ENCODE data around the gene HPSE2.

- TF ChIP-seq, protein P1, sequence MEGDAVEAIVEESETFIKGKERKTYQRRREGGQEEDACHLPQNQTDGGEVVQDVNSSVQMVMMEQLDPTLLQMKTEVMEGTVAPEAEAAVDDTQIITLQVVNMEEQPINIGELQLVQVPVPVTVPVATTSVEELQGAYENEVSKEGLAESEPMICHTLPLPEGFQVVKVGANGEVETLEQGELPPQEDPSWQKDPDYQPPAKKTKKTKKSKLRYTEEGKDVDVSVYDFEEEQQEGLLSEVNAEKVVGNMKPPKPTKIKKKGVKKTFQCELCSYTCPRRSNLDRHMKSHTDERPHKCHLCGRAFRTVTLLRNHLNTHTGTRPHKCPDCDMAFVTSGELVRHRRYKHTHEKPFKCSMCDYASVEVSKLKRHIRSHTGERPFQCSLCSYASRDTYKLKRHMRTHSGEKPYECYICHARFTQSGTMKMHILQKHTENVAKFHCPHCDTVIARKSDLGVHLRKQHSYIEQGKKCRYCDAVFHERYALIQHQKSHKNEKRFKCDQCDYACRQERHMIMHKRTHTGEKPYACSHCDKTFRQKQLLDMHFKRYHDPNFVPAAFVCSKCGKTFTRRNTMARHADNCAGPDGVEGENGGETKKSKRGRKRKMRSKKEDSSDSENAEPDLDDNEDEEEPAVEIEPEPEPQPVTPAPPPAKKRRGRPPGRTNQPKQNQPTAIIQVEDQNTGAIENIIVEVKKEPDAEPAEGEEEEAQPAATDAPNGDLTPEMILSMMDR (IDR thresholded peaks at IDR 0.05; ENCODE audit: insufficient read depth, low read length, poor library complexity, severe bottlenecking), result no peak
- no peak for TF ChIP-seq EZH2phosphoT487 (conservative IDR thresholded peaks at IDR 0.05; ENCODE audit: low read length)
Measured at GRCh38 chr10:98963608-98964007, 272.0 kb downstream of the HPSE2 start.
